Measurements from ENCODE around the gene FREM2.

FREM2 gene

GRCh38 chr13:38905861-38906260, 219.0 kb downstream of the FREM2 start:
- no peak for DNase-seq

GRCh38 chr13:38908574-38908973, 221.7 kb downstream of the FREM2 start:
- no peak for DNase-seq

GRCh38 chr13:38914070-38914469, 227.2 kb downstream of the FREM2 start:
- no peak for DNase-seq

GRCh38 chr13:38921081-38921480, 234.2 kb downstream of the FREM2 start:
- no peak for DNase-seq

- no peak for DNase-seq
These were observed 235.3 kb downstream of the FREM2 start for GRCh38 chr13:38922170-38922569.

- DNase-seq = no peak
These were observed 246.9 kb downstream of the FREM2 start for GRCh38 chr13:38933786-38934185.
